H1 (cell line): ENCODE measurements around the gene DMRT1. TPM values are rescaled to one million over a fixed set of nuclear protein-coding genes. Genes with fewer than 3 reads are reported as not detected.

Experiments used
- CTCF ChIA-PET: fragments of 300-600 bp; sonication (Branson Sonifier 250); formaldehyde crosslinking; loops from one replicate; lab custom pipeline; 2021; ENCODE audit not compliant: partially characterized antibody; lab: Charles Lee
- POLR2A ChIA-PET: fragments of 300-600 bp; sonication (Branson Sonifier 250); formaldehyde crosslinking; loops from one replicate; lab custom pipeline; 2021; ENCODE audit warnings: inconsistent platforms; ENCODE audit not compliant: partially characterized antibody; lab: Charles Lee
- DNase-seq, 2 experiments: peaks; one replicate each; pipeline versions ENCODE4 v3.0.0 to v3.0.0-alpha.2; 2010 to 2022; ENCODE audit warnings: low spot score in 2 of 2, low read depth in 1 of 2, mixed read lengths in 1 of 2
- FAIRE-seq: peaks from 2 replicates; lab custom pipeline; 2011; peaks lifted over from hg19 to GRCh38; lab: Jason Lieb, UNC
- H2AFZ ChIP-seq: 2 replicates; pipeline ENCODE4 v1.8.1; 2012; ENCODE audit warnings: low read length, inconsistent platforms
- H2AK5ac ChIP-seq: 2 replicates; pipeline ENCODE4 v1.6.1; 2013; ENCODE audit warnings: low read depth, low read length
- H2BK120ac ChIP-seq: replicated peaks from 2 replicates; pipeline ENCODE3; 2013; ENCODE audit warnings: low read depth, low read length, inconsistent platforms
- H2BK12ac ChIP-seq: 2 replicates; pipeline ENCODE4 v1.6.1; 2013; ENCODE audit warnings: low read depth, low read length
- H2BK15ac ChIP-seq: 2 replicates; pipeline ENCODE4 v1.6.1; 2013; ENCODE audit warnings: low read length
- H2BK20ac ChIP-seq: 2 replicates; pipeline ENCODE4 v1.6.1; 2013; ENCODE audit warnings: low read length
- H2BK5ac ChIP-seq: 2 replicates; pipeline ENCODE4 v1.6.1; 2013; ENCODE audit warnings: low read depth, low read length
- H3K14ac ChIP-seq: 2 replicates; pipeline ENCODE4 v1.6.1; 2013; ENCODE audit warnings: inconsistent platforms; ENCODE audit not compliant: insufficient read length
- H3K18ac ChIP-seq: 2 replicates; pipeline ENCODE4 v1.6.1; 2013; ENCODE audit warnings: low read length; ENCODE audit errors: extremely low read depth
- H3K23ac ChIP-seq: 2 replicates; pipeline ENCODE4 v1.6.1; 2013; ENCODE audit warnings: inconsistent platforms; ENCODE audit not compliant: insufficient read length
- H3K23me2 ChIP-seq: 2 replicates; pipeline ENCODE4 v1.6.1; 2013; ENCODE audit warnings: low read depth, low read length
- H3K27ac ChIP-seq: 2 replicates; pipeline ENCODE4 v1.6.1; 2011; ENCODE audit warnings: low read depth, low read length, inconsistent platforms
- H3K27me3 ChIP-seq, 4 experiments: replicated peaks in 1 of 4; 1 replicate in 1 of 4; 2 replicates in 3 of 4; pipeline versions ENCODE4 v1.6.1 to v1.8.1; 2011 to 2013; ENCODE audit warnings: low read length in 3 of 4, mild to moderate bottlenecking in 3 of 4, inconsistent platforms in 2 of 4, mixed read lengths in 2 of 4, moderate library complexity in 1 of 4; ENCODE audit not compliant: control insufficient read depth in 3 of 4, insufficient read depth in 3 of 4; ENCODE audit errors: extremely low read depth in 1 of 4
- H3K36me3 ChIP-seq, 4 experiments: 2 replicates each; pipeline versions ENCODE4 v1.6.1 to v1.8.1; 2011 to 2013; ENCODE audit warnings: mild to moderate bottlenecking in 4 of 4, low read length in 3 of 4, moderate library complexity in 2 of 4, control low read depth in 1 of 4, inconsistent platforms in 1 of 4; ENCODE audit not compliant: insufficient read depth in 4 of 4, control insufficient read depth in 2 of 4
- H3K4ac ChIP-seq: replicated peaks from 2 replicates; pipeline ENCODE3; 2013; ENCODE audit warnings: low read length, low read depth, mixed read lengths, inconsistent platforms; ENCODE audit not compliant: insufficient read length
- H3K4me1 ChIP-seq, 4 experiments: replicated peaks in 1 of 4; 1 replicate in 1 of 4; 2 replicates in 3 of 4; pipeline versions ENCODE4 v1.6.1 to v1.8.1; 2011 to 2013; ENCODE audit warnings: low read length in 3 of 4, inconsistent platforms in 2 of 4, mixed read lengths in 1 of 4; ENCODE audit not compliant: insufficient read depth in 4 of 4, control insufficient read depth in 3 of 4
- H3K4me2 ChIP-seq, 2 experiments: 2 replicates each; pipeline versions ENCODE4 v1.6.1 to v1.8.1; 2011 to 2013; ENCODE audit warnings: low read depth in 2 of 2, low read length in 2 of 2, control low read depth in 1 of 2, inconsistent platforms in 1 of 2, mild to moderate bottlenecking in 1 of 2; ENCODE audit not compliant: insufficient read depth in 1 of 2
- H3K4me3 ChIP-seq, 4 experiments: fragments of 200-600, 300-600 bp in 1 of 4; sonication (generic), shearing (Covaris generic), sonication (Bioruptor Twin) in 1 of 4; 2 replicates each; pipeline versions ENCODE4 v1.5.1 to v1.8.1; 2011 to 2016; ENCODE audit warnings: low read length in 4 of 4, low read depth in 3 of 4, control low read depth in 2 of 4, inconsistent platforms in 2 of 4, mild to moderate bottlenecking in 2 of 4, mixed read lengths in 1 of 4, moderate library complexity in 1 of 4; ENCODE audit not compliant: insufficient read depth in 2 of 4; ENCODE audit errors: extremely low read depth in 1 of 4
- H3K56ac ChIP-seq: replicated peaks from 2 replicates; pipeline ENCODE3; 2013; ENCODE audit warnings: low read depth, mild to moderate bottlenecking, mixed read lengths, low read length, inconsistent platforms; ENCODE audit not compliant: insufficient read length
- H3K79me1 ChIP-seq: 2 replicates; pipeline ENCODE4 v1.6.1; 2013; ENCODE audit warnings: low read depth, low read length, control low read depth
- H3K79me2 ChIP-seq, 2 experiments: 2 replicates each; pipeline versions ENCODE4 v1.6.1 to v1.8.1; 2012 to 2013; ENCODE audit warnings: low read length in 2 of 2, mild to moderate bottlenecking in 2 of 2, inconsistent platforms in 1 of 2; ENCODE audit not compliant: insufficient read depth in 2 of 2, control insufficient read depth in 1 of 2
- H3K9ac ChIP-seq, 4 experiments: replicated peaks in 1 of 4; 1 replicate in 1 of 4; 2 replicates in 3 of 4; pipeline versions ENCODE4 v1.6.1 to v1.8.1; 2011 to 2013; ENCODE audit warnings: low read depth in 3 of 4, low read length in 3 of 4, control low read depth in 2 of 4, mild to moderate bottlenecking in 2 of 4, moderate library complexity in 2 of 4, inconsistent platforms in 1 of 4; ENCODE audit errors: extremely low read depth in 1 of 4
- H3K9me3 ChIP-seq, 2 experiments: 2 replicates each; pipeline versions ENCODE4 v1.6.1 to v1.8.1; 2012 to 2013; ENCODE audit warnings: mild to moderate bottlenecking in 2 of 2, moderate library complexity in 2 of 2, control low read depth in 1 of 2, inconsistent platforms in 1 of 2, low read depth in 1 of 2, low read length in 1 of 2, mixed read lengths in 1 of 2; ENCODE audit not compliant: insufficient read depth in 2 of 2
- H4K20me1 ChIP-seq, 2 experiments: replicated peaks in 1 of 2; 2 replicates each; pipeline versions ENCODE3 to v1.8.1; 2011 to 2013; ENCODE audit warnings: inconsistent platforms in 2 of 2, low read length in 2 of 2, mild to moderate bottlenecking in 1 of 2; ENCODE audit not compliant: insufficient read depth in 2 of 2, control insufficient read depth in 1 of 2
- H4K5ac ChIP-seq: 2 replicates; pipeline ENCODE4 v1.6.1; 2013; ENCODE audit warnings: low read length, low read depth, mixed read lengths, inconsistent platforms; ENCODE audit not compliant: insufficient read length
- H4K8ac ChIP-seq: 2 replicates; pipeline ENCODE4 v1.8.0; 2013; ENCODE audit warnings: mild to moderate bottlenecking, moderate library complexity, low read length, inconsistent platforms; ENCODE audit not compliant: insufficient read depth; ENCODE audit errors: extremely low read depth
- H4K91ac ChIP-seq: replicated peaks from 2 replicates; pipeline ENCODE3; 2013; ENCODE audit warnings: low read length, mixed read lengths, inconsistent platforms; ENCODE audit not compliant: insufficient read length
- JUN ChIP-seq: IDR thresholded peaks from 2 replicates; pipeline ENCODE4 v1.6.1; 2011; ENCODE audit warnings: low read depth, mild to moderate bottlenecking, improper control_type of control experiment, low read length
- JUND ChIP-seq: IDR thresholded peaks from 2 replicates; pipeline ENCODE4 v1.6.1; 2011; ENCODE audit warnings: mild to moderate bottlenecking, improper control_type of control experiment, low read length
- MAX ChIP-seq: IDR thresholded peaks from 2 replicates; pipeline ENCODE4 v1.6.1; 2012; ENCODE audit warnings: inconsistent platforms
- PHF8 ChIP-seq: fragments of 200-600 bp; sonication (generic); conservative IDR thresholded peaks from 2 replicates; pipeline ENCODE4 v1.7.1; 2012; ENCODE audit warnings: low read depth, mild to moderate bottlenecking, inconsistent platforms, low read length, moderate library complexity
- RFX5 ChIP-seq: IDR thresholded peaks from 2 replicates; pipeline ENCODE4 v1.6.1; 2011; ENCODE audit warnings: low read depth, low read length, improper control_type of control experiment, borderline replicate concordance
- SAP30 ChIP-seq: fragments of 300-600 bp; sonication (generic); IDR thresholded peaks from 2 replicates; pipeline ENCODE4 v1.7.1; 2012; ENCODE audit warnings: low read length, moderate library complexity, mild to moderate bottlenecking, inconsistent platforms; ENCODE audit not compliant: insufficient read depth, insufficient replicate concordance
- WGBS, 2 experiments: shearing (Covaris generic) in 1 of 2; methylation state at CpG; one replicate each; pipeline versions ENCODE4 v1.1.6 to v1.1.7; 2013 to 2015; ENCODE audit warnings: low lambda C conversion rate in 2 of 2, mixed read lengths in 2 of 2, inconsistent platforms in 1 of 2, low coverage in 1 of 2, missing lambda C conversion rate in 1 of 2; ENCODE audit not compliant: insufficient replicate concordance in 2 of 2, insufficient coverage in 1 of 2, insufficient read length in 1 of 2; ENCODE audit errors: extremely low coverage in 1 of 2, missing lambda C conversion rate in 1 of 2; 5-methylcytosine and 5-hydroxymethylcytosine counted together
- polyA plus RNA-seq, 7 experiments: library from polyadenylated mRNA; depleted of rRNA in 3 of 7; stranded (reverse) in 5 of 7; unstranded in 2 of 7; fragments of >200 nt in 5 of 7; fragments of 200-250 nt in 2 of 7; gene quantifications; 1 replicate in 5 of 7; 2 replicates in 1 of 7; 4 replicates in 1 of 7; pipeline versions ENCODE4 v1.2.1 to v1.2.3, GENCODE V29; 2011 to 2013; ENCODE audit warnings: missing spikeins in 2 of 7, mixed read lengths in 2 of 7
- total RNA-seq: library from RNA; stranded (reverse); fragmentation: NEBNext Ultra II Directional; extraction: Animal tissue kit (Norgen Biotek cat#: 25700); gene quantifications from 2 replicates; pipeline ENCODE4 v1.2.1, GENCODE V29; 2021

The DMRT1 gene
- total and polyA plus RNA-seq, 2 of the 8 experiments (the other 6 are each of a cell fraction or from before 2014, with no cell fraction given), result 0.15 TPM; not detected in 1

- Histone ChIP-seq H3K4me3 (no peak overlapping the region), H4K8ac (no peak overlapping the region), H3K23ac (no peak overlapping the region), H4K20me1 (peaks cover 0 to 1% of the 10 kb centered on the region in 2 experiments), H2AFZ (no peak overlapping the region), H2BK120ac (no peak overlapping the region), H3K9me3 (no peaks in the 10 kb centered on the region), H3K56ac (no peak overlapping the region), H3K14ac (no peak overlapping the region), H3K79me2 (no peaks in the 10 kb centered on the region), H2AK5ac (no peak overlapping the region), H3K27ac (no peak overlapping the region), H2BK15ac (no peak overlapping the region), H4K5ac (no peak overlapping the region), H3K27me3 (peaks cover 30 to 54% (median 51%) of the 10 kb centered on the region in 4 experiments), H2BK5ac (no peak overlapping the region), H3K23me2 (peaks cover 3% of the 10 kb centered on the region; the same call in 1 of the 2 replicates), H3K4me1 (peaks cover 0 to 3% (median 0%) of the 10 kb centered on the region in 4 experiments; a peak in 4 of 7 replicates), H3K79me1 (no peaks in the 10 kb centered on the region), H3K18ac (no peak overlapping the region), H2BK12ac (no peak overlapping the region), H4K91ac (no peak overlapping the region), H3K9ac (no peak overlapping the region), H3K36me3 (no peaks in the 10 kb centered on the region; a peak in 1 of 8 replicates), H2BK20ac (no peak overlapping the region), H3K4ac (no peak overlapping the region), H3K4me2 (no peak overlapping the region; a peak in 1 of 4 replicates)
- TF ChIP-seq JUN (no peak), MAX (peak; percentile 26; the same call in 1 of the 2 replicates), JUND (peak; percentile 76), RFX5 (no peak), SAP30 (no peak), PHF8 (no peak)
- FAIRE-seq, result no peak
- peak in 1 of 2 experiments; percentile 47 for DNase-seq
- ChIA-PET POLR2A (interaction anchor here (1.7 kb wide), 1 partner anchor 21 kb away, joined by 3 read pairs; no protein-coding TSS in a partner anchor), CTCF (interaction anchor here (0.7 to 2.2 kb wide), 9 partner anchors 14 to 162 kb away, joined by 3 to 7 read pairs (median 4); no protein-coding TSS in a partner anchor)
- 54% methylated on average over 7 of the region's 7 CpGs; no CpG with 5 or more reads in 1 of the 2 experiments for WGBS, 2 experiments
Measured at GRCh38 chr9:846852-847251, 5.4 kb downstream of the DMRT1 start.
